K562 treated with DMSO at 1 percent for 4 hours (cell line): ENCODE measurements around the gene ANKS1B. TPM values are rescaled to one million over a fixed set of nuclear protein-coding genes. Genes with fewer than 3 reads are reported as not detected.

Experiments
- total RNA-seq: library from RNA; unstranded; fragments of 300-600 nt; gene quantifications from 2 replicates; pipeline ENCODE4 v1.2.3, GENCODE V29; 2022; ENCODE audit not compliant: insufficient read depth

ANKS1B gene
- total RNA-seq, result not detected in 2 replicates

DNA sequence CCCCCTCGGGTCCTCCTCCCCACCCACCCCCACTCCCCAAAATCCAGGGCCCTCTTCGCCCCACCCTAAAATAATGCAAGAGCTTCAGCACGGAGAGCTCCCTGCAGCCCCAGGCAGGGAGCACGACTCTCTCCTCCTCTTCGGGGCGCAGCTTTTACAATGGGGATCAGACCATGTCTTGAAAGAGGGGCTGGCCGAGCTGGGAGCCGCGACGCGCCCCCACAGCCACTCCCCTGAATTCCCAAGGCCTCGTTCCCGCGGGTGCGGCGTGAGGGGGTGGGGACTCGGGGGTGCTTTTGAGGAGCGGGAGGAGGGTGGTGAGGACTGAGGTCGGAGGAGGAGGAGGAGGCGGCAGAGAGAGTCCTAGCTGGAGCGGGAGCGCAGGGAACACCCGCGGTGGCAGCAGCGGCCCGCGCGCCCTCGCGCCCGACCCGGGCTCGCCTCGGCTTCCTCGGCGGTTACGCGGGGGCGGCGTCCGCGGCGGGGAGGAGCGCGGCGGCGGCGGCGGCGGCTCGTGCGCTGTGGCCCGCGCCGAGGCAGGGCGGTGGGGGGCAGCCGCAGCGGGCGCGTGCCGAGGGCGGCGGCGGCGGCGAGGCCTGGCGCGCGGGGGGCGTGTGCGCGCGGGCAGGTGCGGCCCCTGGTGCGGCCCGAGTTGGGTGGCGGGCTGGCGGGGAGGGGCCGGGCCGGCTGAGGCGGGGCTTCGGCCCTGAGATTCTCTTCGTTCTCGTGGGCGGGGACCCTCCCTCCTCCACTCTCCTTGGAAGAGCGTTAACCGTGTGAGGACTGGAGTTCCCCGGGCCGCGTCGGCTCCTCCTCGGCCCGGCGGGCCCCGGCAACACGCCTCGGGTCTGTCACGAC is at the start of gene ANKS1B:
Gene ANKS1B, minus strand, starts transcription at position 666 of the 858 bp plus-strand sequence. CDS start 699 bp downstream, outside the sequence.

GRCh38 chr12:99647453-99647852 is 337.3 kb downstream of the ANKS1B start, which contains the start of gene GARIN6:
Gene GARIN6 (plus strand): TSS chr12:99647753. CDS start chr12:99648175, 422 bp downstream.

Other genes starting within 250 kb of the ANKS1B start
- 5.7 and 8.3 TPM in 2 replicates for gene BLTP3B, start 157.9 kb upstream of the ANKS1B start, total RNA-seq
- 17.4 and 21.8 TPM in 2 replicates for gene ACTR6, start 215.9 kb upstream of the ANKS1B start, total RNA-seq